OCI-M2 (cell line): Measurements from ENCODE around the gene PTPRK.

Experiments
- DNase-seq: peaks from one replicate; lab custom pipeline; 2025; ENCODE audit not compliant: unreplicated experiment; lab: John Stamatoyannopoulos, UW

Gene PTPRK

DNA sequence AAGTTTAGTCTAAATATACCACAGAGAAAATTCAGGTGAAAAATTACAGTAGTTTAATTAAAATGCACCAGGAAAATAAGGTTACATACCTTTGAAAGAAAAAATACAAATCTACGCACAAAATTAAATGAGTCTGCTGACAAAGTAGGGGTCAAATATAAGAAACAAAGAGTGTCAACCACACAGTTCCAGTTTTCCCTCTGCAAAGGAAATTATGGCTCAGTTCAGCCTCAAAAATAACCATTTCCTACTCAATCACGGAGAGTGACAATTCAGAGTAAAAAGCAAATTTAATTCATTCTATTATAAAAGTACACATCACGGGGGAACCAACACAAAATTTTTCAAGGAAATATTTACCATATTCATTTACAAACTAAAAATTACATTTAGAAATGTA is 124.8 kb downstream of the PTPRK start:
- no peak for DNase-seq

GRCh38 chr6:128395188-128395587 is 125.2 kb downstream of the PTPRK start:
- no peak for DNase-seq

GRCh38 chr6:128394167-128394566 is 126.2 kb downstream of the PTPRK start:
- no peak for DNase-seq

- DNase-seq: no peak
Measured at GRCh38 chr6:128389820-128390534, 130.4 kb downstream of the PTPRK start.

DNA sequence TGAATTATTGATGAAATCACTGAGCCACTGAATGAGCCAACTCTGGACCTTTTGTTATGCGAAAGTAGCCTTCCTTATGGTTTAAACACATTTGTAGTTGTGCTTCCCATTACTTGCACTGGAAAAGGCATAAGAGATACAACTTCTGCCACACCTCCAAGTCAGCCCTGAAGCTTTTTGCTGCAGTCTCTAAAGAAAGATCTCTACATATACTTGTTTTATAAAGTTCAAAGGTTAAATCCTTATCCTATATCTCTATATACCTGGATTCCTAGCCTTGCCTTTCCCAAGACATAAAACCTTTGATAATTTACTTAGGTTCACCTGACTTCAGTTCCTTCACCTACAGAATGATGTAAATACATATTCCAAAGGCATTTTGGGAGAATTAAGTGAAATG is 132.0 kb downstream of the PTPRK start:
- DNase-seq: no peak

GRCh38 chr6:128380891-128381290 is 139.5 kb downstream of the PTPRK start:
- no peak for DNase-seq

DNA sequence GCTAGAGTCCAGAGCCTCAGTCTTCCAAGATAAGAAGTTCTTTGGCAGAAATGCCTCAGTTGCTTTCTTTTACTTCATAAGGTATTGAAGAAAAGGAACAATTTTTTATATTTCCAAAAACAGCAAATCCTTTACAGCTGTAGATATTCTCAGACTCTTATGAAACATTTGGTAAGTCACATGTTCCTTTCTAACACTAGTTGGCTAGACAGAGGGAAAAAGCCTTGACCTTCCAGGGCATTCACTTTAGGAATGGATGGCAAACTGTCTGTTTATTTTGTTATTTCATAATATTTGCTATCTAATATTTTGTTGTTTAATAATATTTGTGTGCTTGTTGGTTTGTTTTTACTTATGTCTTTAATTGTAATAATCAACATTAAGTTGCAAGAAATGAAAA is 140.8 kb downstream of the PTPRK start:
- no peak for DNase-seq

DNA sequence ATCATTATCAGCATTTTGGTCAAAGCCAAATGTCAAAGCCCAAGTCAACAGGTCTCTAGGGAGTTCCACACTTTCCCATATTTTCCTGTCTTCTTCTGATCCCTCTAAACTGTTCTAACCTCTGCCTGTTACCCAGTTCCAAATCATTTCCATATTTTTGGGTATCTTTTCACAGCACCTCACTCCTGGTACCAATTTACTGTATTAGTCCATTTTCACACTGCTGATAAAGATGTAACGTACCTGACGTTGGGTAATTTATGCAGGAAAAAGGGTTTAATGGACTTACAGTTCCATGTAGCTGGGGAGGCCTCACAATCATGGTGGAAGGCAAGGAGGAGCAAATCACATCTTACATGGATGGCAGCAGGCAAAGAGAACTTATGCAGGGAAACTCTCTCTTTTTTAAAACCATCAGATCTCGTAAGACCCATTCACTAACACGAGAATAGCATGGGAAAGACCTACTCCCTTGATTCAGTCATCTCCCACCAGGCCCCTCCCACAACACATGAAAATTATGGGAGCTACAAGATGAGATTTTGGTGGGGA is 143.4 kb downstream of the PTPRK start:
- no peak for DNase-seq

DNA sequence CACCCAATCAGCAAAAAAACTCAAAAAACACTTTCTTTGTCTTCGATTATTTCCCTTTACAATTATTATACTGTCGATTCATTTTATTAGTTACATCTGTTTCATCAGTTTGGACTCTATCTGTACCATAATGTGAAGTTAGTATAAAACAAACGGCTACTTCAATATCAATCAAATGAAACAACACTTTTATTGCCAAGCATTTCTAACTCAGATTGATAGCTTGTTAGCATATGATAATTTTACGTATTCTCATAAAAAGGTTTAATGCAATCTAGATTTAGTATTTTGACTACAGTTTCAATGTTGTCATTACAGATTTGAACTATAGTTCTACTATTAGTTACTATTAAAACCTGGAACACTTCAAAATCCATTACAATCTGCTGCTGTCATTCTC is 149.3 kb downstream of the PTPRK start:
- DNase-seq: no peak

GRCh38 chr6:128370072-128370471 is 150.3 kb downstream of the PTPRK start:
- DNase-seq: no peak

DNA sequence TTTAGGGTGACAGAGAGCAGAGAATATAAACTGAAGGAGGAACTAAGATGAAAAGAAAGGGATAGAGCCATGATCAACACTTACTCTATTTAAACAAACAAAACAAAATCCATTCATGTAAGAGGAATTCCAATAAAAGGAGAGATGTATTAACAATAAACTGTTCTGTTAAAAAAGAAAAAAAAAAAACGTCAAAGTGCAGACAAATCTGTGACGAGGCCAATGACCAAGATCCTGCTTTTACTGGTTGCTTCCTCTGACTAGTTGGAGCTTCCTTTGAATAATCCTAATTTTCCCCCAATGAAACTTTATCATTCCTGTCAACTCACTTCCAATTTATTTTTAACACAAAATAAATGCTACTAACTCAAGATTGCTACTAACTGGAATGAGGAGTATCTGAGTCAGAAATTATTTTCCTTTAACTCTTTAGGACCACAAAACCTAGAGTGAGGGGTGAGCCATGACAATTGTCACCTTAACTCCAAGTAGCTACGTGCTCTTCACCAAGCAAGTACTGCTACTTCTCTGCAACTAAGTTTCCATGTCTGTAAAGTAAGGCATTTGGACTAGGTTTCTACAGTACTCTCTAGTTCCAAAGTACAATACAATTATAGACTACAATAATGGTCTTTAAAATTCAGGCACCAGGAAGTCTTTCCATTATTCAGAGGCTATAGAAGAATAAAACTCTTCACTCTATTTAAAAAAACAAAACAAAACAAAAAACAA is 152.0 kb downstream of the PTPRK start:
- DNase-seq: no peak

GRCh38 chr6:128367437-128367836 is 153.0 kb downstream of the PTPRK start:
- DNase-seq: no peak

DNA sequence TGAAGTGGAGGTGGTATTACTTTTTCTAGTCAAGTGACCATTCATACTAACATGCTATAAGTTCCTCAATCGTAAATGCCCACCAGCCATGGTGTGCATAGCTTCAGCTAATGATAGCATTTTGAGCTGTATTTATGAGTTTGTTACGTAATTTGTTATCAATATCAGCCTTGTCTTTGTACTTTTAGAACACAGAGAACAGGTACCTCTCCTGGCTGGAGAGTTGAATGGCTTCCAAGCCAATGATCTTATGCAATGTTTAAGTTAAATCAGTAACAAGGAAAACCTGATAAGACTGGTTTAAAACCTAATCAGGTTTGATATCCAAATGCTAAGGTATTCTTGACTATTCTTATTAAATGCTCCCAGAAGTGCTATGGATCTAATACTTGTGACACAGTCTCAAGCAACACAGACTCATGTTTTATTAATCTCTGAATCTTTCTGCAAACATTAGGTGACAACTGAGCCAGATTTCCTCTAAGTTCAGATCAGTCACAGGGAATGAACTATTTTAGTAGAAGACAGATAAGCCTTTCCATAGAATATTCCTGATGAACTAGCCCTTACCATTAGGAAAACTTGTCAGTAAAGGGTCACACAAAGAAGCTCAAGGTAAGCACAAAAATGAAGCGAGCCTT is 154.8 kb downstream of the PTPRK start:
- no peak for DNase-seq

- DNase-seq: no peak
Measured at GRCh38 chr6:128364766-128365519, 155.5 kb downstream of the PTPRK start.

- no peak for DNase-seq
Measured at GRCh38 chr6:128363020-128363813, 157.2 kb downstream of the PTPRK start.

DNA sequence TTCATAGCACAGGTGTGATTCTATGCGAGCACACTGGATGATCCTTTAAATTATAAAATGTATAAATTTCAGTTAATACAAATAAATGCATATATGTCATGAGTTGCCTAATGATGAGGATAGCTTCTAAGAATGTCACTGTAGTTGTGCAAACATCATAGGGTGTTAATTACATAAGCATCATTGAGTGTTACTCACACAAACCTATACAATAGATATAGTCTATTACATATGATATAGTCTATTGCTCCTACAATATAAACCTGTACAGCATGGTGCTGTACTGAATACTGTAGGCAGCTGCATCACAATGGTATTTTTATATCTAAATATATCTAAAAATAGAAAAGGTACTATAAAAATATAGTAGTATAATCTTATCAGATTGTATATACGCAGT is 159.0 kb downstream of the PTPRK start:
- no peak for DNase-seq

DNA sequence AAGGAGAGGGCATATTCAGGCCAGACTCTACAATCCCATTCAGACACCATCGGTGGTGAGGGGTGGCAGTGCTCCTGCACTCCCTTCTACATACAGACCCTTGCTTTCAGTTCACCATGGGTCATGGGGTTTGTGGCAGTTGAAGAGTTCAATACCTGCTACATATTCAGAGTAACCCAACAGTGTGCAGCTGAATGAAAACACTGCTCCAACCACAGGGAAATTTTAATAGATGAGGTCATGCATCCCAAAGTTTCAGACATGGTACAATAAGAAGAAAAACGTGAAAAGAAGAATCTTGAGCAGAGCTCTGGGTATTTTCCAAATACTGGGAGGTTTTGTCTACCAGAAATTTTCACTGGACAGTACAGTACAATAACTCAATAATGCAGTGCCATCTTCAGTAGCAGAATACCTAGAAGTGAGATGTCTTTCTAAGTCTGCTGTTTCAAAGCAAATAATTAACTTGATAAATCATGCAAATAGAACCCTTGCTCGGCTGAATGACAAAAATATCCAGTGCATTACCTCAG is 162.1 kb downstream of the PTPRK start:
- no peak for DNase-seq

DNA sequence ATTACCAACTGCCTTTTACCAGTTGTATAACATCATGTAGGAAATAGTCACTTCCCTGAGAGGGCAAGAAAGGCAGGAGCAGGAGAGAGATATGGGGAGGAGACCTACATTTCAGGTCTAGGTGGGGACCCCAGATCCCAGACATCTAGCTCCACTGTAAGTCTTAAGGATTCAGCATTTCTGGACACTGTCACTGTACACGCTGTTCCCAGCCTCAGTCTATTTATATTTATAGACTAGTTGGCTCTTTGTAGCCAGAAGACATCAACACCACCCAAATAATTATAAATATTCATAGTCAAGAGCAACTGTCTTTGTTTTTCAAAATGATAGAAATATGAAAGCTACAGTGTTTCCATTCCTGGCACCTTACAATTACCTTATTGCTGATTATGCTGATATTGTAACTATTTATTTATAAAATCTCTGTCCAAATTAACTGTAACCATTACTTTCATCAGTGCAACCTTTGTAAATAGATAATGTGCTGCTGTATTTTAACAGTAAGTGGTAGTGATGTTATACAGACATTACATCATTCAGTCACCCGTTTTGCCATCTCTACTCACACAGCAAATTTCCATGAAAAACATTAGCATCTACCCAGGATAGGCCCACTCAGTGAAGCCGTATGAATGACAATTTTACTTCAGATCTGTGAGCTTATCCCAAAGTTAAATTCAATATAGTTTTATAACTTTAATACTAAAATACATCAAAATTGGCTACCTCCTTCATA is 162.8 kb downstream of the PTPRK start:
- DNase-seq: no peak

- DNase-seq: no peak
Measured at GRCh38 chr6:128352366-128352765, 168.0 kb downstream of the PTPRK start.

- DNase-seq: no peak
Measured at GRCh38 chr6:128351255-128351514, 169.2 kb downstream of the PTPRK start.
